ENCODE results near the gene NTHL1.

The NTHL1 gene

GRCh38 chr16:2033057-2033908 lies 14.4 kb downstream of the NTHL1 start:
- TF ChIP-seq, protein P1, sequence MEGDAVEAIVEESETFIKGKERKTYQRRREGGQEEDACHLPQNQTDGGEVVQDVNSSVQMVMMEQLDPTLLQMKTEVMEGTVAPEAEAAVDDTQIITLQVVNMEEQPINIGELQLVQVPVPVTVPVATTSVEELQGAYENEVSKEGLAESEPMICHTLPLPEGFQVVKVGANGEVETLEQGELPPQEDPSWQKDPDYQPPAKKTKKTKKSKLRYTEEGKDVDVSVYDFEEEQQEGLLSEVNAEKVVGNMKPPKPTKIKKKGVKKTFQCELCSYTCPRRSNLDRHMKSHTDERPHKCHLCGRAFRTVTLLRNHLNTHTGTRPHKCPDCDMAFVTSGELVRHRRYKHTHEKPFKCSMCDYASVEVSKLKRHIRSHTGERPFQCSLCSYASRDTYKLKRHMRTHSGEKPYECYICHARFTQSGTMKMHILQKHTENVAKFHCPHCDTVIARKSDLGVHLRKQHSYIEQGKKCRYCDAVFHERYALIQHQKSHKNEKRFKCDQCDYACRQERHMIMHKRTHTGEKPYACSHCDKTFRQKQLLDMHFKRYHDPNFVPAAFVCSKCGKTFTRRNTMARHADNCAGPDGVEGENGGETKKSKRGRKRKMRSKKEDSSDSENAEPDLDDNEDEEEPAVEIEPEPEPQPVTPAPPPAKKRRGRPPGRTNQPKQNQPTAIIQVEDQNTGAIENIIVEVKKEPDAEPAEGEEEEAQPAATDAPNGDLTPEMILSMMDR (IDR thresholded peaks at IDR 0.05; ENCODE audit: low read length, missing control alignments), result no peak
- peak overlapping the region; percentile 32 for H3K4me3 ChIP-seq (replicated peaks; ENCODE audit: low read depth, low read length)
- peak; percentile 66 for DNase-seq (ENCODE audit: low read depth)

DNA sequence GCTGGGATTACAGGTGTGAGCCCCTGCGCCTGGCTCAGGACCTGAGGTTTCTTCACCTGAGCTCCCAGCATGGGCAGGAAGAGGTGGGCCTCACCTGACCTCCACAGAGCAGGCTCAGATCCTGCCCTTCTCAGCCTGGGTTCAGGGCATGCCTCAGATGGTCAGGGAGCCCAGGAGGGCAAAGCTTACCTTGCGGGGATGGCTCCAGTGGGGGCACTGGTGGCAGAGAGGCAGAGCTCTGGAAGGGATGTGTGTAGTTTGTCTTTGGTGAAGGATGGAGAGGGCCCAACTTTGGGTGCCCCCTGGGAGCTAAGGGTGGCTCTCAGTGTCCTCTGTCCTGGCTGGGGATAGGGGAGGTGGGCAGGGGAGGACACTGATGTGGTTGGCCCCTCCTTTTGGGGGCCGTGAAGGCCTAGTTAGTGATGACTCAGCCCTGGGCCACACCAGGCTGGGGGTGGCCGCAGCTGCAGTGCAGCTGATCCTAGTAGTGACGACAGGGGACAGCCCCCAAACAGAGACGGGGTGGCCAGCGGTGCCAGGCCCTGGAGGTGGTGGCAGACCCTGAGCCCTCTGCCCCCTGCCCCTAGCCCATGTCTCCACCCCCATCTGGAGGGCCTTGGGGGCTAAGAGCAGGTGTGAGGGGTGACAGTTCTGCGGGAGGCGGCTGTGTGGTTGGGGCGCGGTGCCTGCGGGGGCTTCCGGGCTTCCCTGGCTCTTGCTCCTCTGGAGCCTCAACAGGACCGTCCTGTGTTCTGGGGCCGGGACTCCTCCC lies 15.2 kb downstream of the NTHL1 start:
- TF ChIP-seq, protein P1 (IDR thresholded peaks at IDR 0.05; ENCODE audit: low read length, missing control alignments), result no peak
- H3K4me3 ChIP-seq (replicated peaks; ENCODE audit: low read depth, low read length), result no peak overlapping the region
- DNase-seq (ENCODE audit: low read depth), result no peak

DNA sequence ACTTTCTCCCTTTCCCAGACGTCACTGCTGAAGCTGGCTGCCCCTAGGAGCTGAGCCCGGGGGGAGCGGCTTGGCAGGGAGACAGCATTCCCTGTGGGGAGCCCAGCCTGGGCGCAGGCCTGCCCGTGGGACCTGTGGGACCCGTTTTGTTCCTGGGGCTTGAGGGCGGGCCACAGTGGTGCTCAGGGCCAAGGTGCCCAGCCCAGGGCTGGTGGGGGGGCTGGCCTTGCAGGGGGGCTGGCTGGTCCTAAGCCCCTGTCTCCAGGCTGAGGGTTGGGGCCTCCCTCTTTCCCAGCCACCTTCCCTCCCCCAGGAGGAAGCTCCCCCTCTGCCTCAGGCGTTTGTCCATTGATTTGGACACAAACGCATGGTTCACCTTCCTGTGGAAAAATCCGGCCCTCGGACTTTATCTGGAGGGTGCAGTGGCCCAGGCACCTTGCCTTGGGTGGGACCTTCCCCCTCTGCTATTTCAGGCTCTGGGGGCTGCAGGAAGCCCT lies 16.5 kb downstream of the NTHL1 start:
- TF ChIP-seq, protein P1 (IDR thresholded peaks at IDR 0.05; ENCODE audit: low read length, missing control alignments), result no peak
- H3K4me3 ChIP-seq (replicated peaks; ENCODE audit: low read depth, low read length), result no peak overlapping the region
- no peak for DNase-seq (ENCODE audit: low read depth)

GRCh38 chr16:2030036-2030435 lies 17.6 kb downstream of the NTHL1 start:
- DNase-seq (ENCODE audit: low read depth), result no peak
- H3K4me3 ChIP-seq (replicated peaks; ENCODE audit: low read depth, low read length), result no peak overlapping the region
- TF ChIP-seq, protein P1 (IDR thresholded peaks at IDR 0.05; ENCODE audit: low read length, missing control alignments), result no peak

DNA sequence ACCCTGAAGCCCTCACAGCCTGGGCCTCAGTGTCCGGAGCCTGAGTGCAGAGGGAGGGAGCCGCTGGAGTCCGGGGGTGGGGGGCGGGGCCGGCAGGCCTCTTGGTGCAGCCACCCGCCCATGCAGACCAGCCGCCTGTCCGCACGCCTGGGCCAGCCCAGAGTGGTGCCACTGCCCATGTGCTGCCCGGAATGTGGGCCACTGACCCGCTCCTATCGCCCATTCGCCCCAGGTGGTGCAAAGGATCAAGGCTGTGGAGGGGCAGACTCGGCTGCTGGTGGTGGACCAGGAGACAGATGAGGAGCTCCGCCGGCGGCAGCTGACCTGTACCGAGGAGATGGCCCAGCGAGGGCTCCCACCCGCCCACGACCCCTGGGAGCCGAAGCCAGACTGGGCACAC lies 18.3 kb downstream of the NTHL1 start:
- no peak overlapping the region for H3K4me3 ChIP-seq (replicated peaks; ENCODE audit: low read depth, low read length)
- DNase-seq (ENCODE audit: low read depth), result no peak
- TF ChIP-seq, protein P1 (IDR thresholded peaks at IDR 0.05; ENCODE audit: low read length, missing control alignments), result no peak

DNA sequence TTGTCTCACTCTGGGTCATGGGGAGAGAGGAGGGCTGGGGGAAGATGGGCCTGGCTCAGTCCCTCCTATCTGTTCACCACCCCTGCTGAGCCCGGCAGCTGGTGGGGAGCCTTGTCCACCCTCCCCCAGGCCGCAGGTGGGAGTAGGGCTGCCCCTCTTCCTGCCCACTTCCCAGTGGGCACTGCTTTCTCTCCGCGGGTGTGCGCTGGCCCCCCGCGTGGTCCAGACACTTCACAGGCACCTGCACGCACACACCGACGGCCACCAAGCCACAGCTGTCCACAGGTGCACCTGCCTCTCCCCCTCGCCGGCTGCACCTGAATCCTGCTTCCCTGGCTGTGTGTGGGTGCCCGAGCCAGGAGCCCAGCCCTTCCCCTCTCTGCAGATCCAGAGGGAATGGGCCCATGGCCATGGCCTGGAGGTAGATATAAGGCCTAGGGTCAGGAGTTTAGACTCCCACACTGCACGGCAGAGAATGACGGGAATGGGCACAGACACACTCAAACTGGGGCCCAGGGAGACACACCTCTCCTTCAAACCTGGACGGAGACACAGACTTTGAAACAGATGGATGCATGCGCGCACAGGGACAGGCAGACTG lies 18.9 kb downstream of the NTHL1 start:
- H3K4me3 ChIP-seq (replicated peaks; ENCODE audit: low read depth, low read length), result no peak overlapping the region
- TF ChIP-seq, protein P1 (IDR thresholded peaks at IDR 0.05; ENCODE audit: low read length, missing control alignments), result no peak
- DNase-seq (ENCODE audit: low read depth), result no peak

All from fibroblast of pulmonary artery (primary cell).